ENCODE results near the gene SLC15A3. TPM values are rescaled to one million over a fixed set of nuclear protein-coding genes. Genes with fewer than 3 reads are reported as not detected.

The SLC15A3 gene
- polyA plus RNA-seq, 3 donors: 27.1 to 121 (median 35.0) TPM

GRCh38 chr11:60938500-60938899 lies 13.5 kb downstream of the SLC15A3 start:
- 96% methylated on average over 6 of the region's 9 CpGs for WGBS (ENCODE audit: insufficient coverage)
- TF ChIP-seq CTCF (IDR thresholded peaks at IDR 0.05): no peak
- Histone ChIP-seq H3K4me2 (replicated peaks; ENCODE audit: extremely low read depth, low read length, poor library complexity, severe bottlenecking) (no peak overlapping the region), H3K27ac (ENCODE audit: low read depth in 1 of 2, low read length in 2 of 2) (no peak overlapping the region), H3K4me3 (replicated peaks in 1 of 3; ENCODE audit: low read depth in 2 of 3, low read length in 3 of 3) (no peak overlapping the region), H3K9ac (ENCODE audit: insufficient read depth, low read length, poor library complexity, severe bottlenecking) (no peak overlapping the region), H3K9me3 (replicated peaks in 1 of 2; ENCODE audit: control insufficient read depth in 1 of 2, insufficient read depth in 1 of 2, low read length in 2 of 2) (no peaks in the 10 kb centered on the region), H2AFZ (ENCODE audit: insufficient read depth, low read depth, low read length, poor library complexity, severe bottlenecking) (no peak overlapping the region), H3K36me3 (replicated peaks in 1 of 2; ENCODE audit: control insufficient read depth in 1 of 2, insufficient read depth in 2 of 2, low read length in 2 of 2) (peaks cover 71 to 72% of the 10 kb centered on the region in 2 donors), H3K4me1 (ENCODE audit: control insufficient read depth in 1 of 2, insufficient read depth in 2 of 2, low read length in 2 of 2) (no peaks in the 10 kb centered on the region), H4K20me1 (ENCODE audit: insufficient read depth, low read length) (peaks cover 96% of the 10 kb centered on the region), H3K79me2 (ENCODE audit: insufficient read depth, low read length) (no peaks in the 10 kb centered on the region), H3K27me3 (ENCODE audit: control insufficient read depth in 2 of 2, insufficient read depth in 2 of 2, low read length in 2 of 2) (no peaks in the 10 kb centered on the region)
- DNase-seq: no peak
- intact Hi-C loops (cut with micrococcal nuclease): no loop called here
- H3K36me3 Mint-ChIP-seq: peaks cover 69 to 73% of the 10 kb centered on the region in 2 donors
- H3K27ac Mint-ChIP-seq: peak overlapping the region in 2 of 7 donors; percentile 22 to 29
- peaks cover 0 to 6% (median 4%) of the 10 kb centered on the region in 3 donors for H3K27me3 Mint-ChIP-seq (ENCODE audit: low read depth in 3 of 3)
- H3K9me3 Mint-ChIP-seq: peaks cover 0 to 2% (median 0%) of the 10 kb centered on the region in 7 donors
- H3K4me3 Mint-ChIP-seq: peak overlapping the region in 1 of 2 donors; percentile 57
- peaks cover 4% of the 10 kb centered on the region for H3K4me1 Mint-ChIP-seq

GRCh38 chr11:60937811-60938210 lies 14.2 kb downstream of the SLC15A3 start:
- Histone ChIP-seq H3K27me3 (ENCODE audit: control insufficient read depth in 2 of 2, insufficient read depth in 2 of 2, low read length in 2 of 2) (no peaks in the 10 kb centered on the region), H3K79me2 (ENCODE audit: insufficient read depth, low read length) (no peaks in the 10 kb centered on the region), H4K20me1 (ENCODE audit: insufficient read depth, low read length) (peaks cover 89% of the 10 kb centered on the region), H3K4me3 (replicated peaks in 1 of 3; ENCODE audit: low read depth in 2 of 3, low read length in 3 of 3) (no peak overlapping the region), H3K4me2 (replicated peaks; ENCODE audit: extremely low read depth, low read length, poor library complexity, severe bottlenecking) (no peak overlapping the region), H3K9ac (ENCODE audit: insufficient read depth, low read length, poor library complexity, severe bottlenecking) (no peak overlapping the region), H3K36me3 (replicated peaks in 1 of 2; ENCODE audit: control insufficient read depth in 1 of 2, insufficient read depth in 2 of 2, low read length in 2 of 2) (peaks cover 64 to 65% of the 10 kb centered on the region in 2 donors), H3K27ac (ENCODE audit: low read depth in 1 of 2, low read length in 2 of 2) (no peak overlapping the region), H3K9me3 (replicated peaks in 1 of 2; ENCODE audit: control insufficient read depth in 1 of 2, insufficient read depth in 1 of 2, low read length in 2 of 2) (no peaks in the 10 kb centered on the region), H3K4me1 (ENCODE audit: control insufficient read depth in 1 of 2, insufficient read depth in 2 of 2, low read length in 2 of 2) (no peaks in the 10 kb centered on the region), H2AFZ (ENCODE audit: insufficient read depth, low read depth, low read length, poor library complexity, severe bottlenecking) (no peak overlapping the region)
- H3K4me1 Mint-ChIP-seq: peaks cover 3% of the 10 kb centered on the region
- peak overlapping the region in 4 of 7 donors; percentile 5 to 79 (median 50) for H3K27ac Mint-ChIP-seq
- DNase-seq: no peak
- peaks cover 0 to 6% (median 4%) of the 10 kb centered on the region in 3 donors for H3K27me3 Mint-ChIP-seq (ENCODE audit: low read depth in 3 of 3)
- peaks cover 62 to 67% of the 10 kb centered on the region in 2 donors for H3K36me3 Mint-ChIP-seq
- intact Hi-C loops (cut with micrococcal nuclease): no loop called here
- no peak for TF ChIP-seq CTCF (IDR thresholded peaks at IDR 0.05)
- H3K9me3 Mint-ChIP-seq: peaks cover 0 to 2% (median 0%) of the 10 kb centered on the region in 7 donors
- WGBS (ENCODE audit: insufficient coverage): 97% methylated on average over 8 of the region's 8 CpGs
- H3K4me3 Mint-ChIP-seq: no peak overlapping the region

All from CD14-positive monocyte (primary cell).